Measurements from ENCODE around the gene FRAS1. TPM values are rescaled to one million over a fixed set of nuclear protein-coding genes. Genes with fewer than 3 reads are reported as not detected.

FRAS1 gene
- total and polyA plus RNA-seq, 2 of the 8 experiments (the other 6 are each of a cell fraction or from before 2014, with no cell fraction given): 38.5 to 109 TPM

GRCh38 chr4:78410676-78411075 lies 353.6 kb downstream of the FRAS1 start:
- no peak overlapping the region for H3K4me2 ChIP-seq (ENCODE audit: insufficient read depth in 1 of 2, low read depth in 2 of 2, low read length in 2 of 2)
- H4K91ac ChIP-seq (replicated peaks; ENCODE audit: insufficient read length, low read length): no peak overlapping the region
- no peak for TF ChIP-seq SIN3A (conservative IDR thresholded peaks at IDR 0.05 in 1 of 2, IDR thresholded peaks at IDR 0.05 in 1 of 2; ENCODE audit: low read depth in 1 of 2, low read length in 2 of 2)
- TF ChIP-seq EP300 (IDR thresholded peaks at IDR 0.05; ENCODE audit: borderline replicate concordance in 1 of 2, low read depth in 2 of 2, low read length in 2 of 2): no peak
- TF ChIP-seq BRCA1 (IDR thresholded peaks at IDR 0.05; ENCODE audit: low read depth, low read length): no peak
- no peak for TF ChIP-seq HDAC2 (IDR thresholded peaks at IDR 0.05; ENCODE audit: borderline replicate concordance in 1 of 2, low read depth in 2 of 2, low read length in 2 of 2)
- no peak for TF ChIP-seq JUN (IDR thresholded peaks at IDR 0.05; ENCODE audit: low read depth, low read length)
- no peak for TF ChIP-seq E2F6 (IDR thresholded peaks at IDR 0.05)
- TF ChIP-seq POLR2AphosphoS5 (IDR thresholded peaks at IDR 0.05; ENCODE audit: low read depth, low read length): no peak
- no peak for TF ChIP-seq BACH1 (IDR thresholded peaks at IDR 0.05; ENCODE audit: low read length)
- no peak for TF ChIP-seq YY1 (IDR thresholded peaks at IDR 0.05; ENCODE audit: low read depth, low read length)
- no peak for TF ChIP-seq NRF1 (IDR thresholded peaks at IDR 0.05; ENCODE audit: low read depth, low read length)
- TF ChIP-seq PHF8 (conservative IDR thresholded peaks at IDR 0.05; ENCODE audit: low read depth, low read length): no peak
- TF ChIP-seq SP1 (IDR thresholded peaks at IDR 0.05; ENCODE audit: low read depth, low read length): no peak
- no peak for TF ChIP-seq CBX8 (IDR thresholded peaks at IDR 0.05; ENCODE audit: borderline replicate concordance, low read depth, low read length)
- no peaks in the 10 kb centered on the region for H3K9me3 ChIP-seq (ENCODE audit: insufficient read depth in 2 of 2, low read depth in 1 of 2, low read length in 1 of 2)
- no peak overlapping the region for H3K27ac ChIP-seq (ENCODE audit: low read depth, low read length)
- no peak overlapping the region for H2AK5ac ChIP-seq (ENCODE audit: low read depth, low read length)
- H2AFZ ChIP-seq (ENCODE audit: low read length): no peak overlapping the region
- H3K56ac ChIP-seq (replicated peaks; ENCODE audit: insufficient read length, low read depth, low read length): no peak overlapping the region
- ChIA-PET CTCF (ENCODE audit: partially characterized antibody) (interaction anchor here (0.6 kb wide), 1 partner anchor 258 kb away, joined by 3 read pairs; no protein-coding TSS in a partner anchor), POLR2A (ENCODE audit: partially characterized antibody) (no interaction called here)
- no peak overlapping the region for H4K8ac ChIP-seq (ENCODE audit: extremely low read depth, insufficient read depth, low read length)
- H2BK12ac ChIP-seq (ENCODE audit: low read depth, low read length): no peak overlapping the region
- WGBS, 2 experiments (ENCODE audit: extremely low coverage in 1 of 2, insufficient coverage in 1 of 2, insufficient read length in 1 of 2, insufficient replicate concordance in 2 of 2, low coverage in 1 of 2, low lambda C conversion rate in 2 of 2, missing lambda C conversion rate in 1 of 2): 93% methylated on average over 1 of the region's 1 CpG; no CpG with 5 or more reads in 1 of the 2 experiments
- no peaks in the 10 kb centered on the region for H3K23me2 ChIP-seq (ENCODE audit: low read depth, low read length)
- H2BK120ac ChIP-seq (replicated peaks; ENCODE audit: low read depth, low read length): no peak overlapping the region
- no peak overlapping the region for H4K5ac ChIP-seq (ENCODE audit: insufficient read length, low read depth, low read length)
- H3K4me3 ChIP-seq (ENCODE audit: extremely low read depth in 1 of 4, insufficient read depth in 2 of 4, low read depth in 3 of 4, low read length in 4 of 4): no peak overlapping the region
- no peaks in the 10 kb centered on the region for H3K27me3 ChIP-seq (replicated peaks in 1 of 4; ENCODE audit: control insufficient read depth in 3 of 4, extremely low read depth in 1 of 4, insufficient read depth in 3 of 4, low read length in 3 of 4)
- no peak overlapping the region for H2BK15ac ChIP-seq (ENCODE audit: low read length)
- H3K23ac ChIP-seq (ENCODE audit: insufficient read length): no peak overlapping the region
- no peak overlapping the region for H3K18ac ChIP-seq (ENCODE audit: extremely low read depth, low read length)
- H4K20me1 ChIP-seq (replicated peaks in 1 of 2; ENCODE audit: control insufficient read depth in 1 of 2, insufficient read depth in 2 of 2, low read length in 2 of 2): no peaks in the 10 kb centered on the region
- H2BK5ac ChIP-seq (ENCODE audit: low read depth, low read length): no peak overlapping the region
- no peak overlapping the region for H2BK20ac ChIP-seq (ENCODE audit: low read length)
- H3K4me1 ChIP-seq (replicated peaks in 1 of 4; ENCODE audit: control insufficient read depth in 3 of 4, insufficient read depth in 4 of 4, low read length in 3 of 4): no peaks in the 10 kb centered on the region
- no peaks in the 10 kb centered on the region; the same call in 1 of the 2 replicates for H3K79me1 ChIP-seq (ENCODE audit: low read depth, low read length)
- peaks cover 2 to 61% (median 24%) of the 10 kb centered on the region in 4 experiments; a peak in 7 of 8 replicates for H3K36me3 ChIP-seq (ENCODE audit: control insufficient read depth in 2 of 4, insufficient read depth in 4 of 4, low read length in 3 of 4)
- no peak for DNase-seq (ENCODE audit: low read depth in 1 of 2, low spot score in 2 of 2)
- H3K79me2 ChIP-seq (ENCODE audit: control insufficient read depth in 1 of 2, insufficient read depth in 2 of 2, low read length in 2 of 2): no peaks in the 10 kb centered on the region
- H3K4ac ChIP-seq (replicated peaks; ENCODE audit: insufficient read length, low read depth, low read length): no peak overlapping the region
- no peak overlapping the region for H3K14ac ChIP-seq (ENCODE audit: insufficient read length)
- H3K9ac ChIP-seq (replicated peaks in 1 of 4; ENCODE audit: extremely low read depth in 1 of 4, low read depth in 3 of 4, low read length in 3 of 4): no peak overlapping the region
- FAIRE-seq: no peak

Measured in H1 (cell line).